A549 (cell line): Measurements from ENCODE around the gene KIF21B. TPM values are rescaled to one million over a fixed set of nuclear protein-coding genes. Genes with fewer than 3 reads are reported as not detected.

Experiments used
- ATAC-seq, 2 experiments: fragments of 200-7000 bp in 1 of 2; fragments of >200 bp in 1 of 2; cut with Nextera tagmentation in 1 of 2; cut with Tn5 transposase in 1 of 2; 3 replicates each; pipeline versions ENCODE4 v1.8.0 to v1.9.1; 2018 to 2020; ENCODE audit warnings: mild to moderate bottlenecking in 1 of 2, moderate library complexity in 1 of 2
- CTCF ChIA-PET: fragments of 300-600 bp; sonication (Branson Sonifier 250); formaldehyde crosslinking; extraction: SDS; loops from one replicate; lab custom pipeline; 2021; ENCODE audit warnings: antibody characterized with exemption, inconsistent platforms; lab: Yijun Ruan, JAX
- POLR2A ChIA-PET: fragments of 350-600 bp; formaldehyde crosslinking; extraction: SDS; loops from one replicate; lab custom pipeline; 2021; ENCODE audit warnings: antibody characterized with exemption, inconsistent platforms; lab: Yijun Ruan, JAX
- DNase-seq, 2 experiments: peaks; one replicate each; pipeline versions ENCODE4 v3.0.0 to v3.0.0-alpha.2; 2011 to 2016; ENCODE audit warnings: low read depth in 1 of 2, low spot score in 1 of 2
- FAIRE-seq: peaks from 2 replicates; lab custom pipeline; 2011; peaks lifted over from hg19 to GRCh38; lab: Jason Lieb, UNC
- H3K27ac ChIP-seq, 2 experiments: fragments of >200 bp; sonication (Bioruptor Twin); formaldehyde crosslinking; 3 replicates each; pipeline ENCODE4 v1.5.1; 2016 to 2017
- H3K4me1 ChIP-seq: fragments of >200 bp; sonication (Bioruptor Twin); formaldehyde crosslinking; 3 replicates; pipeline ENCODE4 v1.6.1; 2016
- H3K4me2 ChIP-seq: fragments of >200 bp; sonication (Bioruptor Twin); formaldehyde crosslinking; 3 replicates; pipeline ENCODE4 v1.6.1; 2016
- H3K4me3 ChIP-seq: fragments of >200 bp; sonication (Bioruptor Twin); formaldehyde crosslinking; 3 replicates; pipeline ENCODE4 v1.5.1; 2016
- H3K9me3 ChIP-seq: fragments of >200 bp; sonication (Bioruptor Twin); formaldehyde crosslinking; 3 replicates; pipeline ENCODE4 v1.6.1; 2016
- CBX2 ChIP-seq: fragments of 200-600 bp; sonication (generic); IDR thresholded peaks from 2 replicates; pipeline ENCODE4 v1.6.1; 2016; ENCODE audit warnings: low read depth, mild to moderate bottlenecking, borderline replicate concordance
- CBX8 ChIP-seq: fragments of 200-600 bp; sonication (generic); IDR thresholded peaks from 2 replicates; pipeline ENCODE4 v1.6.1; 2016
- CEBPB ChIP-seq, 2 experiments: fragments of >200 bp in 1 of 2; sonication (Bioruptor Twin) in 1 of 2; formaldehyde crosslinking in 1 of 2; IDR thresholded peaks; 2 replicates each; pipeline ENCODE4 v1.6.1; 2012 to 2016
- CHD2 ChIP-seq: fragments of 150-350 bp; IDR thresholded peaks from 2 replicates; pipeline ENCODE4 v1.6.1; 2014; ENCODE audit warnings: low read length; ENCODE audit not compliant: partially characterized antibody
- CHD4 ChIP-seq: fragments of 200-600 bp; sonication (generic); IDR thresholded peaks from 2 replicates; pipeline ENCODE4 v1.6.1; 2016; ENCODE audit warnings: antibody characterized with exemption, mild to moderate bottlenecking, borderline replicate concordance
- EP300 ChIP-seq, 2 experiments: fragments of >200 bp; sonication (Bioruptor Twin); formaldehyde crosslinking; IDR thresholded peaks; 2 replicates in 1 of 2; 3 replicates in 1 of 2; pipeline ENCODE4 v1.6.1; 2016 to 2017
- ESRRA ChIP-seq: fragments of 150-350 bp; IDR thresholded peaks from 2 replicates; pipeline ENCODE4 v1.6.1; 2014; ENCODE audit warnings: mild to moderate bottlenecking, low read length, borderline replicate concordance
- FOSB ChIP-seq: fragments of 250-450 bp; sonication (Bioruptor Pico); IDR thresholded peaks from 2 replicates; pipeline ENCODE4 v1.5.0; 2020; ENCODE audit warnings: mild to moderate bottlenecking, moderate library complexity
- FOSL2 ChIP-seq, 2 experiments: fragments of 450-650 bp in 1 of 2; fragments of >200 bp in 1 of 2; sonication (Bioruptor Twin) in 1 of 2; formaldehyde crosslinking; IDR thresholded peaks; 2 replicates each; pipeline versions ENCODE4 v1.5.0 to v1.6.1; 2016 to 2020; ENCODE audit warnings: mild to moderate bottlenecking in 1 of 2, moderate library complexity in 1 of 2
- FOXS1 ChIP-seq: fragments of 250-450 bp; sonication (Bioruptor Pico); IDR thresholded peaks from 2 replicates; pipeline ENCODE4 v1.5.0; 2020; ENCODE audit warnings: mild to moderate bottlenecking, moderate library complexity
- GATA3 ChIP-seq: IDR thresholded peaks from 2 replicates; pipeline ENCODE4 v1.6.1; 2012; ENCODE audit warnings: borderline replicate concordance
- HEYL ChIP-seq: fragments of 250-450 bp; sonication (Bioruptor Pico); IDR thresholded peaks from 2 replicates; pipeline ENCODE4 v1.8.0; 2021; ENCODE audit warnings: mild to moderate bottlenecking, moderate library complexity
- HOXB13 ChIP-seq: fragments of 250-450 bp; sonication (Bioruptor Pico); IDR thresholded peaks from 2 replicates; pipeline ENCODE4 v1.5.0; 2020; ENCODE audit warnings: low read depth, mild to moderate bottlenecking, moderate library complexity
- JUN ChIP-seq, 2 experiments: fragments of >200 bp; sonication (Bioruptor Twin); formaldehyde crosslinking; IDR thresholded peaks; 2 replicates in 1 of 2; 3 replicates in 1 of 2; pipeline ENCODE4 v1.6.1; 2016 to 2017
- JUNB ChIP-seq: fragments of >200 bp; sonication (Bioruptor Twin); formaldehyde crosslinking; IDR thresholded peaks from 2 replicates; pipeline ENCODE4 v1.6.1; 2016
- KDM1A ChIP-seq: fragments of 200-600 bp; sonication (generic); IDR thresholded peaks from 2 replicates; pipeline ENCODE4 v1.6.1; 2016; ENCODE audit warnings: low read depth, mild to moderate bottlenecking
- MAFK ChIP-seq: fragments of 450-650 bp; IDR thresholded peaks from 2 replicates; pipeline ENCODE4 v1.6.1; 2014; ENCODE audit not compliant: partially characterized antibody
- PHF8 ChIP-seq: fragments of 200-600 bp; sonication (generic); IDR thresholded peaks from 2 replicates; pipeline ENCODE4 v1.6.1; 2016; ENCODE audit warnings: low read depth, mild to moderate bottlenecking, antibody characterized with exemption, moderate library complexity, borderline replicate concordance
- RAD21 ChIP-seq, 2 experiments: fragments of >200 bp in 1 of 2; sonication (Bioruptor Twin) in 1 of 2; formaldehyde crosslinking in 1 of 2; IDR thresholded peaks in 1 of 2; conservative IDR thresholded peaks in 1 of 2; 2 replicates in 1 of 2; 3 replicates in 1 of 2; pipeline ENCODE4 v1.6.1; 2012 to 2018; ENCODE audit warnings: inconsistent platforms in 1 of 2
- RARB ChIP-seq: fragments of 250-450 bp; sonication (Bioruptor Pico); IDR thresholded peaks from 2 replicates; pipeline ENCODE4 v1.8.0; 2021; ENCODE audit warnings: mild to moderate bottlenecking, moderate library complexity
- RFX5 ChIP-seq: fragments of 450-650 bp; IDR thresholded peaks from 2 replicates; pipeline ENCODE4 v1.7.1; 2014; ENCODE audit warnings: antibody characterized with exemption, mild to moderate bottlenecking, moderate library complexity
- SMC3 ChIP-seq: fragments of >200 bp; sonication (Bioruptor Twin); formaldehyde crosslinking; IDR thresholded peaks from 3 replicates; pipeline ENCODE4 v1.6.1; 2018; ENCODE audit warnings: inconsistent platforms
- TFCP2L1 ChIP-seq: fragments of 250-450 bp; sonication (Bioruptor Pico); IDR thresholded peaks from 2 replicates; pipeline ENCODE4 v1.5.0; 2021; ENCODE audit warnings: mild to moderate bottlenecking
- ZFP36 ChIP-seq: fragments of 450-650 bp; IDR thresholded peaks from 2 replicates; pipeline ENCODE4 v1.6.1; 2014; ENCODE audit warnings: borderline replicate concordance; ENCODE audit not compliant: partially characterized antibody
- ZNF302 ChIP-seq: fragments of 250-450 bp; sonication (Bioruptor Pico); IDR thresholded peaks from 2 replicates; pipeline ENCODE4 v1.9.0; 2021; ENCODE audit warnings: inconsistent platforms, mild to moderate bottlenecking, moderate library complexity
- WGBS: methylation state at CpG from one replicate; pipeline ENCODE4 v1.1.6; 2017; ENCODE audit errors: missing lambda C conversion rate; 5-methylcytosine and 5-hydroxymethylcytosine counted together
- polyA plus RNA-seq, 4 experiments: library from polyadenylated mRNA; depleted of rRNA in 3 of 4; stranded (reverse); fragments of >200 nt; fragmentation: RNase III in 1 of 4; extraction: RNeasy Plus Mini Kit Qiagen cat#74134 plus additional on column Dnase treatment in 1 of 4; gene quantifications; 2 replicates in 3 of 4; 3 replicates in 1 of 4; pipeline ENCODE4 v1.2.3, GENCODE V29; 2011 to 2017
- TF ChIP-seq, protein P1 (sequence below): fragments of 250-450 bp; sonication (Bioruptor Pico); IDR thresholded peaks from 2 replicates; pipeline ENCODE4 v1.5.0; 2021; ENCODE audit warnings: mild to moderate bottlenecking, moderate library complexity, borderline replicate concordance
- TF ChIP-seq, protein P2 (sequence below): fragments of >200 bp; sonication (Bioruptor Twin); formaldehyde crosslinking; IDR thresholded peaks from 3 replicates; pipeline ENCODE4 v1.5.1; 2016
- TF ChIP-seq, protein P3 (sequence below): fragments of >200 bp; sonication (Bioruptor Twin); formaldehyde crosslinking; IDR thresholded peaks from 2 replicates; pipeline ENCODE4 v1.6.1; 2016
- TF ChIP-seq, protein P4 (sequence below): fragments of >200 bp; sonication (Bioruptor Twin); formaldehyde crosslinking; IDR thresholded peaks from 3 replicates; pipeline ENCODE4 v1.6.1; 2016
- TF ChIP-seq, protein P5 (sequence below): fragments of 250-450 bp; sonication (Bioruptor Pico); IDR thresholded peaks from 2 replicates; pipeline ENCODE4 v1.5.0; 2020; ENCODE audit warnings: low read depth, mild to moderate bottlenecking, moderate library complexity
- TF ChIP-seq, protein P6 (sequence below): fragments of 200-600 bp; sonication (generic); IDR thresholded peaks from 2 replicates; pipeline ENCODE4 v1.6.1; 2016; ENCODE audit warnings: antibody characterized with exemption, mild to moderate bottlenecking, moderate library complexity

Gene KIF21B
- polyA plus RNA-seq, 2 of the 4 experiments (the other 2 are of a cell fraction): 1.4 to 3.8 TPM

DNA sequence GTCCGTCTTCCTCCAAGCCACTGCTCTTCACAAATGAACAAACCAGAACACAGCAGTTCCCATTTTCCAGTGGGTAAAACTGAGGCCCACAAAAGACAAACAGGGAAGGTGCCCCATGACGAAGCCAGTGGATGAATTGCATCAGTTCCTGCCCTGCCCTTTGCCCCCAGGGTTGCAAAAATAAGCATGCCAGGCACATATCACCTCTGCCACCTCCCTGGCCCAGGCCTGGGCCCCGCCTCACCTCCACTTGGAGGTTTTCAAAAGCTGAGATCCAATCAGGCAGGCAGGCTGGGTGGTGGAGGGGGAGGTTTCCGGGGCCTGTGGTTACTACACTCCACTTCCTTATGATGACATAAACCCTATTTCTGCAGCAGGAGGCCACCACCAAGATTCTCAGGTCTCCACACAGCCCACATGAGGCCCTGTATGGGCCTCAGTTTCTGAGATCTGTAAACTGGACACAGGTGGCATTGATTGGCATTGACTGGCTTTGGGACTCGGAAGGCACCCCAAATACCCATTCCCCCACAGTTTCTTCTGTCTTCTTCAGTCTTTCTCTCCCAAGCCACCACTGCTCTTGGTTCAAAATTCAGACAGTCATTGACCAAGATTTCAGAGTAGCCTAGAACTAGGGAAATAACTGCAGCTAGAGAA is 4.1 kb downstream of the KIF21B start:
- H3K9me3 ChIP-seq: no peaks in the 10 kb centered on the region
- POLR2A ChIA-PET: no interaction called here
- H3K4me3 ChIP-seq: no peak overlapping the region
- peak overlapping the region; percentile 72 to 96 for H3K27ac ChIP-seq
- H3K4me2 ChIP-seq: peak overlapping the region; percentile 97
- H3K4me1 ChIP-seq: peaks cover 82% of the 10 kb centered on the region
- WGBS: 48% methylated on average over 5 of the region's 5 CpGs
- DNase-seq (peak; percentile 60 to 84), FAIRE-seq (no peak), ATAC-seq (peak; percentile 12 to 39; a peak in 4 of 6 replicates)
- CTCF ChIA-PET: interaction anchor here (0.6 to 8.0 kb wide), 13 partner anchors 10 to 607 kb away, joined by 3 to 94 read pairs (median 5); no protein-coding TSS in a partner anchor
- TF ChIP-seq, protein P1, sequence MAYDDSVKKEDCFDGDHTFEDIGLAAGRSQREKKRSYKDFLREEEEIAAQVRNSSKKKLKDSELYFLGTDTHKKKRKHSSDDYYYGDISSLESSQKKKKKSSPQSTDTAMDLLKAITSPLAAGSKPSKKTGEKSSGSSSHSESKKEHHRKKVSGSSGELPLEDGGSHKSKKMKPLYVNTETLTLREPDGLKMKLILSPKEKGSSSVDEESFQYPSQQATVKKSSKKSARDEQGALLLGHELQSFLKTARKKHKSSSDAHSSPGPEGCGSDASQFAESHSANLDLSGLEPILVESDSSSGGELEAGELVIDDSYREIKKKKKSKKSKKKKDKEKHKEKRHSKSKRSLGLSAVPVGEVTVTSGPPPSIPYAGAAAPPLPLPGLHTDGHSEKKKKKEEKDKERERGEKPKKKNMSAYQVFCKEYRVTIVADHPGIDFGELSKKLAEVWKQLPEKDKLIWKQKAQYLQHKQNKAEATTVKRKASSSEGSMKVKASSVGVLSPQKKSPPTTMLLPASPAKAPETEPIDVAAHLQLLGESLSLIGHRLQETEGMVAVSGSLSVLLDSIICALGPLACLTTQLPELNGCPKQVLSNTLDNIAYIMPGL (CRISPR knock-in tag): no peak
- TF ChIP-seq, protein P2, sequence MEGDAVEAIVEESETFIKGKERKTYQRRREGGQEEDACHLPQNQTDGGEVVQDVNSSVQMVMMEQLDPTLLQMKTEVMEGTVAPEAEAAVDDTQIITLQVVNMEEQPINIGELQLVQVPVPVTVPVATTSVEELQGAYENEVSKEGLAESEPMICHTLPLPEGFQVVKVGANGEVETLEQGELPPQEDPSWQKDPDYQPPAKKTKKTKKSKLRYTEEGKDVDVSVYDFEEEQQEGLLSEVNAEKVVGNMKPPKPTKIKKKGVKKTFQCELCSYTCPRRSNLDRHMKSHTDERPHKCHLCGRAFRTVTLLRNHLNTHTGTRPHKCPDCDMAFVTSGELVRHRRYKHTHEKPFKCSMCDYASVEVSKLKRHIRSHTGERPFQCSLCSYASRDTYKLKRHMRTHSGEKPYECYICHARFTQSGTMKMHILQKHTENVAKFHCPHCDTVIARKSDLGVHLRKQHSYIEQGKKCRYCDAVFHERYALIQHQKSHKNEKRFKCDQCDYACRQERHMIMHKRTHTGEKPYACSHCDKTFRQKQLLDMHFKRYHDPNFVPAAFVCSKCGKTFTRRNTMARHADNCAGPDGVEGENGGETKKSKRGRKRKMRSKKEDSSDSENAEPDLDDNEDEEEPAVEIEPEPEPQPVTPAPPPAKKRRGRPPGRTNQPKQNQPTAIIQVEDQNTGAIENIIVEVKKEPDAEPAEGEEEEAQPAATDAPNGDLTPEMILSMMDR: no peak
- TF ChIP-seq ESRRA (peak; percentile 62; the same call in 1 of the 2 replicates), KDM1A (no peak; the same call in 1 of the 2 replicates), TFCP2L1 (CRISPR knock-in tag) (no peak), PHF8 (no peak), FOSB (no peak), ZFP36 (no peak), MAFK (no peak), EP300 (IDR thresholded peaks at IDR 0.05) (no peak), SMC3 (no peak), ZNF302 (no peak), GATA3 (no peak), HEYL (CRISPR knock-in tag) (no peak), CBX2 (no peak), CHD4 (no peak), CEBPB (IDR thresholded peaks at IDR 0.05) (peak; percentile 60 to 61; a peak in 3 of 4 replicates), FOSL2 (IDR thresholded peaks at IDR 0.05) (no peak), FOSL2 (CRISPR knock-in tag; IDR thresholded peaks at IDR 0.05) (no peak), JUN (IDR thresholded peaks at IDR 0.05) (peak; percentile 48 to 49; a peak in 2 of 5 replicates), FOXS1 (CRISPR knock-in tag) (no peak), HOXB13 (CRISPR knock-in tag) (no peak), RFX5 (no peak), CBX8 (no peak), RARB (CRISPR knock-in tag) (no peak), CHD2 (no peak), JUNB (no peak), RAD21 (conservative IDR thresholded peaks at IDR 0.05 in 1 of 2, IDR thresholded peaks at IDR 0.05 in 1 of 2) (no peak)
- TF ChIP-seq, protein P3, sequence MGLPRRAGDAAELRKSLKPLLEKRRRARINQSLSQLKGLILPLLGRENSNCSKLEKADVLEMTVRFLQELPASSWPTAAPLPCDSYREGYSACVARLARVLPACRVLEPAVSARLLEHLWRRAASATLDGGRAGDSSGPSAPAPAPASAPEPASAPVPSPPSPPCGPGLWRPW: no peak
- TF ChIP-seq, protein P4, sequence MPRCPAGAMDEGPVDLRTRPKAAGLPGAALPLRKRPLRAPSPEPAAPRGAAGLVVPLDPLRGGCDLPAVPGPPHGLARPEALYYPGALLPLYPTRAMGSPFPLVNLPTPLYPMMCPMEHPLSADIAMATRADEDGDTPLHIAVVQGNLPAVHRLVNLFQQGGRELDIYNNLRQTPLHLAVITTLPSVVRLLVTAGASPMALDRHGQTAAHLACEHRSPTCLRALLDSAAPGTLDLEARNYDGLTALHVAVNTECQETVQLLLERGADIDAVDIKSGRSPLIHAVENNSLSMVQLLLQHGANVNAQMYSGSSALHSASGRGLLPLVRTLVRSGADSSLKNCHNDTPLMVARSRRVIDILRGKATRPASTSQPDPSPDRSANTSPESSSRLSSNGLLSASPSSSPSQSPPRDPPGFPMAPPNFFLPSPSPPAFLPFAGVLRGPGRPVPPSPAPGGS: 0 out of 3 replicates have a peak, but pooled peaks have one; percentile 34
- TF ChIP-seq, protein P5, sequence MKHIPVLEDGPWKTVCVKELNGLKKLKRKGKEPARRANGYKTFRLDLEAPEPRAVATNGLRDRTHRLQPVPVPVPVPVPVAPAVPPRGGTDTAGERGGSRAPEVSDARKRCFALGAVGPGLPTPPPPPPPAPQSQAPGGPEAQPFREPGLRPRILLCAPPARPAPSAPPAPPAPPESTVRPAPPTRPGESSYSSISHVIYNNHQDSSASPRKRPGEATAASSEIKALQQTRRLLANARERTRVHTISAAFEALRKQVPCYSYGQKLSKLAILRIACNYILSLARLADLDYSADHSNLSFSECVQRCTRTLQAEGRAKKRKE (CRISPR knock-in tag): no peak
- TF ChIP-seq, protein P6, sequence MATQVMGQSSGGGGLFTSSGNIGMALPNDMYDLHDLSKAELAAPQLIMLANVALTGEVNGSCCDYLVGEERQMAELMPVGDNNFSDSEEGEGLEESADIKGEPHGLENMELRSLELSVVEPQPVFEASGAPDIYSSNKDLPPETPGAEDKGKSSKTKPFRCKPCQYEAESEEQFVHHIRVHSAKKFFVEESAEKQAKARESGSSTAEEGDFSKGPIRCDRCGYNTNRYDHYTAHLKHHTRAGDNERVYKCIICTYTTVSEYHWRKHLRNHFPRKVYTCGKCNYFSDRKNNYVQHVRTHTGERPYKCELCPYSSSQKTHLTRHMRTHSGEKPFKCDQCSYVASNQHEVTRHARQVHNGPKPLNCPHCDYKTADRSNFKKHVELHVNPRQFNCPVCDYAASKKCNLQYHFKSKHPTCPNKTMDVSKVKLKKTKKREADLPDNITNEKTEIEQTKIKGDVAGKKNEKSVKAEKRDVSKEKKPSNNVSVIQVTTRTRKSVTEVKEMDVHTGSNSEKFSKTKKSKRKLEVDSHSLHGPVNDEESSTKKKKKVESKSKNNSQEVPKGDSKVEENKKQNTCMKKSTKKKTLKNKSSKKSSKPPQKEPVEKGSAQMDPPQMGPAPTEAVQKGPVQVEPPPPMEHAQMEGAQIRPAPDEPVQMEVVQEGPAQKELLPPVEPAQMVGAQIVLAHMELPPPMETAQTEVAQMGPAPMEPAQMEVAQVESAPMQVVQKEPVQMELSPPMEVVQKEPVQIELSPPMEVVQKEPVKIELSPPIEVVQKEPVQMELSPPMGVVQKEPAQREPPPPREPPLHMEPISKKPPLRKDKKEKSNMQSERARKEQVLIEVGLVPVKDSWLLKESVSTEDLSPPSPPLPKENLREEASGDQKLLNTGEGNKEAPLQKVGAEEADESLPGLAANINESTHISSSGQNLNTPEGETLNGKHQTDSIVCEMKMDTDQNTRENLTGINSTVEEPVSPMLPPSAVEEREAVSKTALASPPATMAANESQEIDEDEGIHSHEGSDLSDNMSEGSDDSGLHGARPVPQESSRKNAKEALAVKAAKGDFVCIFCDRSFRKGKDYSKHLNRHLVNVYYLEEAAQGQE: no peak
